CD1c-positive myeloid dendritic cell (primary cell): Measurements from ENCODE around the gene PBX3.

Experiments
- DNase-seq: peaks from one replicate; pipeline ENCODE4 v3.0.0-alpha.2; 2016; ENCODE audit errors: extremely low spot score

PBX3 gene

DNA sequence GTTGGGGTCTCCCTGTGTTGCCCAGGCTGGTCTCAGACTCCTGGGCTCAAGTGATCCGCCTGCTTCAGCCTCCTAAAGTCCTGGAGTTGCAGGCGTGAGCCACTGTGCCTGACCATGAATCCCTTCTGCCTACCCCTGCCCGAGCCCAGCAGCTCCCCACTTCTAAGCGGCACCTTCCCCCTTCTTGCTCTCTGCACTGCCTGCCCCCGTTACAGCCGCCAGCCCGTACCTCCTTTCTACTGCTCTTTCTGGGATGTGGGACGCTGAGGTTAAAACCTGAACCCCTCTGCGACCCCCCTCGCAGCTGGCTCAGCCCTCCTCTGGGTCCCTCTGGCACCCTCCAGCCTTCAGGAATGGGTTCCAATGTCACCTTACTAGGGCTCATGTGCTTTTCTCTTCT is 249.6 kb downstream of the PBX3 start:
- DNase-seq = no peak

DNA sequence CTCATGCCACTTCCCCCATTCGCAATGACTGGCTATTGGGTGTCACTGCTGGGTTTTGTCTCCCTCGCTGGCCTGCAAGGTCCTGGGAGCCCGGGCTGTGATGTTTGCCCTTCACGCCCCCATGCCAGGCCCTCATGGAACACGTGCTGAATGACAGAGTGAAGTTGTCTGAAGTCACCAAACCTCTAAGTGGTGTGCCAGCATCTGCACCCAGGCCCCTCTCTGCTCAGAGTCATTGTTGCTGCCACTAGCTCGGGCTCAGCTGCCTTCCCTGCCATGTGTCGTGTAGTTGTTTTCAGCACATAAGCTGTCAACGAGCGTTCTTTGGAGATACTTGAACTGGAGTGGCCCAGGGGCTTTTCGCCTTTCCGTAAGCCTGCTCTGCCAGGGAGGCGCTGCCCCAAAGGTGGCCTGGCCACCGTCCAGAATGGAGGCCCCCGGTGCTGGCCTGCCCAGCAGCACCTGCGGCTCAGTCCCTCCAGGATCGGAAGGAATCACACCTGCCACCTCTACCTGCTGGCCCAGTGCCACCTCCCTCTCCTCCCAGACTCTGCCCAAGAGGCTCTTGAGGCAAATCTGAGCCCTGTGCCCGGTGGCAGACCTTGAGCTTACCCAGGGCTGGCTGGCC is 250.1 kb downstream of the PBX3 start:
- DNase-seq = no peak

DNA sequence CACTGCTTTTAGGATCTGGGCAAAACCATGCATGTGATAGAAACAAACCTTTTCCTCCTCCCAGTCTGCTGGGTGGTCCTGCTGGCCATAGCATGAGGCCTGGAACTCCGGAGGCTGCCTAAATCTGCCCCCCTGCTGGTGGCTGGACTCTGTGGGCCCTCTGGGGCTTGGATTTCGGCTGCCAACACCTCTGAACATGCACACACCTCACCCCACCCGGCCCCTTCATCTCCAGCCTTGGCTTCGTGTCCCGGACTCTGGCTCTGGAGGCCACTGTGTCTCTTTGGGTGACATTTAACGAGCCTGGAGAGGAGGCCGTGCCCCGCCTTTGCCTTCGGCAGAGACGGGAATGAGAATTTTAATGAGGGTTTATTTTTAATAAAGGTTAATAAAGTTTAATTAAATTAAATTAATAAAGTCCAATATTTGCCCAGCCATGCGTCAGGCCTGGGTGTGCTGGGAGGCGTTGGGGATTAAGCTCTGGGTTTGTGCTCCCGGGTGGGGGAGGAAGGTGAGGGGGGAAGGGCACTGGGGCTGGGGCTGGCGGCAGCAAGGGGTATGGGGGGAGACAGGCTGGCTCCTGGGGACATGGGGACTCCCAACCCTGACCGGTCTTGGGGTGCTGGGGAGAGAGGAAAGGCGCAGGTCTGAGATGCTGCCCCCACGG is 251.8 kb downstream of the PBX3 start:
- no peak for DNase-seq

DNA sequence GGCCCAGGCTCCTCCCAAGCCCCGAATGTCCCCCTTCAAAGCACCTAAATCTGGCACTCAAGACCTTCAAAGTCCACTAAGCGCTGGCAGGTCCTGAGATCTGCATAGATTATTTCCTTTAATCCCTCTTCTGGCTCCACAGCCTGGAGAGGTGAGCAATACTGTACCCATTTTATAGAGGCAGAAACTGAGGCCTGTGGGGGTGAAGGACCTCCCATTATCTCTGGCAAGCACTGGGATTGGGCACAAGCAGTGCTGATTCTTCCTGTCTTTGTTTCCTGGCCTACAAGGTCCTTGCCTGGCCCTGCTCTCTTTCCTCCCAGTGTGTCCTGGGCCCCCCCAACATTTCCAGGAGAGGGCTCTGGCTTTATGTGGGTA is 252.3 kb downstream of the PBX3 start:
- no peak for DNase-seq

DNA sequence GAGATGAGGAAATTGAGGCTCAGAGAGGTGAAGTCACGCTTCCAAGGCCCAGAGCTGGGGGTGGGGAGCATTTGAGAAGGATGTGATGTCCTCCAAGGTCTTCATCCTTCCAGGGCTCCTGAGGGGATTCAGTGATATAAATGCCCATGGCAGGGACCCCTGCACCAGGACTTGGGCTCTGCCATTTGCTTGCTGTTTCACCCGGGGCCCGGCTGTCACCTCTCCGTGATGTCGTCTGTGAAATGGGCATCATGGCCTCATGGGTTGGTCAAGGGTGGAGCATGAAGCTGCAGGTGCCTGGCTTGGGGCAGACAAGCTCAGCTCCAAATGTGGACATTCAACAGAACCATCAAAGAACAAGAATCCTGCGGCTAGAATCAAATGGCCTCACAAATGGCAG is 253.1 kb downstream of the PBX3 start:
- DNase-seq = no peak

DNA sequence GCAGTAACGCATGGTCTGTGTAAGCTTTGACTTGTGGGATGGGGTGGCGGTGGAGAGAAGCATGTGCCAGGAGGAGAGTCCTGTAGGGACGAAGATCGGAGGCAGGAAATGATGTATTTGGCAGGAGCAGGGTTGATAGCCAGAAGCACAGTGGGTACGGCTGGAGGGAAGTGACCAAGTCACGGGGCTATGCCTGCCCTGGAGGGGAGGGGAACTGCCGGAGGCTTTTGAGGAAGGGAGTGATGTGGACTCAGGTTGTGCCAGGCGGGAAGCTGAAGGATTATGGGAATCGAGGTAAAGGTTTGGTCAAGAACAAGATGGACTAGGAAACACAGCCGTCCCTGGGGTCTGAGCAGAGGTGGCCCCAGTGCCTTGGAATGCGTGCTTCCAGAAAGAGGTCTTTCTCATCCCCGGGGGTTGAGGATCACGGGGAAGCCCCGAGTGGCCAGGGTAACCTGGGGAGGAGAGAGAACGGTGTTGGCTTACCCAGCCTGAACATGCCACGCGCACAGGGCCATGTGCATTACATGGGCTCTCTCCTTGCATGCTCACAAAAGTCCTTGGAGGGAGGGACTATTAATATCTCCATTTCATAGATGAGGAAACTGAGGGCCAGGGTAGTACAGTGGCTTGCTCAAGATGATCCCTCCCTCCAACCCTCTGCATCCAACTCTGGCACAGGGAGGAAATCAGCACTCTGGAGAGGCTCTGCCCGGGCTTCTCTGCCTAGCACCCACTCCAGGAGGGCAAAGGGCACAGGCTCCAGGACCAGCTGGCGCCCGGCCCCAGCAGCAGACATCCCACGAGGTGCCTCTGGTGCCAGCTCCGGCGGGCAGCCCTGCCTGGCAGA is 253.8 kb downstream of the PBX3 start:
- no peak for DNase-seq

- no peak for DNase-seq
Observed at GRCh38 chr9:126001581-126002225, 254.5 kb downstream of the PBX3 start.

- DNase-seq = no peak
Observed at GRCh38 chr9:126002476-126003350, 255.5 kb downstream of the PBX3 start.

DNA sequence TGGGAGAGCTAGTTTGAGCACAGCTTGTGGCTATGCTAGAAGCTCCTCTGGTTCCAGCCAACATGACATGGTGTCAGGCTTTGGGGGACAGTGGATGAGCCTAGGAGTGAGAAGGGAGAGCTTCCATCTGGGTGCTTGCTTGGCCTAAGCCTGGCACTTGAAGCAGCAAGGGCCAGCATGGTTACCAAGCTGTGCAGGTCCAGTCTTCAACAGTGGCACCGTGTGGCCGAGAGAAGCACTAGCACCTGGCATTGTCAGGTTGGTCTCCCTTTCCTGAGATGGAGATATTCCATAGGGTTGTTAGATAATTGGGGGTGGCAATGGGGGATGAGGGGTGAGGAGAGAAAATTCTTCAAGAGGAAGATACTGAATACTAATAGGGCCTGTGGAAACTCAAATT is 261.9 kb downstream of the PBX3 start:
- DNase-seq = peak; percentile 1

GRCh38 chr9:126014726-126015125 is 267.6 kb downstream of the PBX3 start:
- no peak for DNase-seq

- DNase-seq = no peak
Observed at GRCh38 chr9:126015424-126015823, 268.3 kb downstream of the PBX3 start.

GRCh38 chr9:126016579-126017290 is 269.6 kb downstream of the PBX3 start:
- DNase-seq = no peak
